ENCODE results near the gene RPS19BP1. TPM values are rescaled to one million over a fixed set of nuclear protein-coding genes. Genes with fewer than 3 reads are reported as not detected.

RPS19BP1 gene
- total RNA-seq, 1 experiment from 2014 or later = 177 TPM

Other genes with a start within 250 kb of the RPS19BP1 start
- 1,074 and 1,435 TPM in 2 replicates for gene RPL3, start 213.1 kb downstream of the RPS19BP1 start, total RNA-seq (2014; rRNA removed; shearing (Covaris generic))
- gene SYNGR1, start 182.8 kb downstream of the RPS19BP1 start, total RNA-seq (2014; rRNA removed; shearing (Covaris generic)) = 8.4 and 18.6 TPM in 2 replicates
- 9.7 and 33.3 TPM in 2 replicates for gene TAB1, start 133.0 kb downstream of the RPS19BP1 start, total RNA-seq (2014; rRNA removed; shearing (Covaris generic))
- gene MGAT3, start 75.7 kb downstream of the RPS19BP1 start, total RNA-seq (2014; rRNA removed; shearing (Covaris generic)) = 3.9 and 4.3 TPM in 2 replicates
- 20.9 and 22.9 TPM in 2 replicates for gene MIEF1, start 30.5 kb downstream of the RPS19BP1 start, total RNA-seq (2014; rRNA removed; shearing (Covaris generic))
- 225 and 281 TPM in 2 replicates for gene ATF4, start 12.2 kb downstream of the RPS19BP1 start, total RNA-seq (2014; rRNA removed; shearing (Covaris generic))
- gene CACNA1I, start 38.0 kb upstream of the RPS19BP1 start, total RNA-seq (2014; rRNA removed; shearing (Covaris generic)) = 0.03 TPM in 1 of 2 replicates, not detected in the other